Esophagus muscularis mucosa (tissue), 4 donors: ENCODE data around the gene FBXO5.

Experiments
- CTCF ChIP-seq, 3 experiments: fragments of 200-600 bp in 2 of 3; fragments of 450-650 bp in 1 of 3; sonication (generic) in 2 of 3; IDR thresholded peaks; one replicate each; pipeline ENCODE4 v1.5.1; 2017 to 2019; ENCODE audit warnings: antibody characterized with exemption in 3 of 3, mild to moderate bottlenecking in 2 of 3, moderate library complexity in 1 of 3
- EP300 ChIP-seq: sonication (generic); formaldehyde crosslinking; IDR thresholded peaks from one replicate; pipeline ENCODE4 v1.6.1; 2017; ENCODE audit warnings: antibody characterized with exemption
- POLR2A ChIP-seq: fragments of 450-650 bp; IDR thresholded peaks from one replicate; pipeline ENCODE4 v1.6.1; 2017; ENCODE audit warnings: antibody characterized with exemption, moderate library complexity, mild to moderate bottlenecking, low read depth
- POLR2AphosphoS5 ChIP-seq, 2 donors: sonication (generic); formaldehyde crosslinking; IDR thresholded peaks; one replicate each; pipeline ENCODE4 v1.6.1; 2017; ENCODE audit warnings: antibody characterized with exemption in 2 of 2

- TF ChIP-seq POLR2AphosphoS5 (IDR thresholded peaks at IDR 0.05) (no peak), CTCF (IDR thresholded peaks at IDR 0.05) (no peak), POLR2A (no peak), EP300 (no peak)
Measured at GRCh38 chr6:153024709-153025017, 41.8 kb upstream of the FBXO5 start.
